ENCODE results near the gene SELENOO. TPM values are rescaled to one million over a fixed set of nuclear protein-coding genes. Genes with fewer than 3 reads are reported as not detected.

Gene SELENOO
- total RNA-seq, 6 experiments from 2014 or later: 51.1 to 67.8 (median 59.2) TPM

DNA sequence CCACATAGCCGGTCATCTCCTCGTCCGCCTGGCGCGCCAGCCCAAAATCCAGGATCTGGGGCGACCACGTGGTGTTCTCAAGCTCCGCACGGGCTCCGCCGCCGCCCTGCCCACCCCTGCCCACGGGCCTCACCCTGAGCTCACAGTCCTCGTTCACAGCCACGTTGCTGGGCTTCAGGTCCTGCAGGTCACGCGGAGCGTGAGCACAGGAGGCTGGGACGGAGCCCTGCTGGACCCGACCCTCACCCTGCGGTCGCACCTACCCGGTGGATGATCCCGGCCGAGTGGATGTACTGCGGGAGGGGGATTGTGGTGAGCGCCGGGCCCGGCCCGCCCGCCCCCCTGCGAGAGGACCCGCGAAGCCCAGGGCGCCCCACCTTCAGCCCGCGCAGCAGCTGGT lies 66.2 kb downstream of the SELENOO start:
- no CpG with 5 or more reads among the region's 37 CpGs for WGBS (ENCODE audit: insufficient coverage, low coverage, low lambda C conversion rate, missing lambda C conversion rate)
- intact Hi-C loops (cut with DNase I): loop anchor here in 1 of 2 donors (5.0 kb wide), 1 partner anchor 75 kb away; the partner anchor contains the start of gene PPP6R2
- ATAC-seq (no peak), DNase-seq (no peak)
- TF ChIP-seq POLR2A (IDR thresholded peaks at IDR 0.05): no peak
- TF ChIP-seq, protein P1, sequence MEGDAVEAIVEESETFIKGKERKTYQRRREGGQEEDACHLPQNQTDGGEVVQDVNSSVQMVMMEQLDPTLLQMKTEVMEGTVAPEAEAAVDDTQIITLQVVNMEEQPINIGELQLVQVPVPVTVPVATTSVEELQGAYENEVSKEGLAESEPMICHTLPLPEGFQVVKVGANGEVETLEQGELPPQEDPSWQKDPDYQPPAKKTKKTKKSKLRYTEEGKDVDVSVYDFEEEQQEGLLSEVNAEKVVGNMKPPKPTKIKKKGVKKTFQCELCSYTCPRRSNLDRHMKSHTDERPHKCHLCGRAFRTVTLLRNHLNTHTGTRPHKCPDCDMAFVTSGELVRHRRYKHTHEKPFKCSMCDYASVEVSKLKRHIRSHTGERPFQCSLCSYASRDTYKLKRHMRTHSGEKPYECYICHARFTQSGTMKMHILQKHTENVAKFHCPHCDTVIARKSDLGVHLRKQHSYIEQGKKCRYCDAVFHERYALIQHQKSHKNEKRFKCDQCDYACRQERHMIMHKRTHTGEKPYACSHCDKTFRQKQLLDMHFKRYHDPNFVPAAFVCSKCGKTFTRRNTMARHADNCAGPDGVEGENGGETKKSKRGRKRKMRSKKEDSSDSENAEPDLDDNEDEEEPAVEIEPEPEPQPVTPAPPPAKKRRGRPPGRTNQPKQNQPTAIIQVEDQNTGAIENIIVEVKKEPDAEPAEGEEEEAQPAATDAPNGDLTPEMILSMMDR (IDR thresholded peaks at IDR 0.05): no peak
- H3K27ac ChIP-seq: no peak overlapping the region
- no peak overlapping the region for H3K4me3 ChIP-seq
- no peaks in the 10 kb centered on the region for H3K27me3 ChIP-seq
- H3K36me3 ChIP-seq: no peaks in the 10 kb centered on the region
- H3K9me3 ChIP-seq: no peaks in the 10 kb centered on the region
- peaks cover 6 to 44% (median 24%) of the 10 kb centered on the region in 4 donors for H3K4me1 ChIP-seq

Other genes with a start within 250 kb of the SELENOO start
- 10 to 100 TPM; 26.7 to 64.4 (median 32.8) TPM for gene PIM3, start 240.2 kb upstream of the SELENOO start, total RNA-seq
- gene IL17REL, start 188.2 kb upstream of the SELENOO start, total RNA-seq: not detected
- not detected for gene TTLL8, start 142.7 kb upstream of the SELENOO start, total RNA-seq
- gene MLC1, start 115.6 kb upstream of the SELENOO start, total RNA-seq: under 1 TPM in 2 of 6 experiments, not detected in 4; 0.60 to 0.68 TPM
- gene MOV10L1, start 111.0 kb upstream of the SELENOO start, total RNA-seq: under 1 TPM in 4 of 6 experiments, not detected in 2; 0.21 to 0.31 (median 0.24) TPM
- gene PANX2, start 30.3 kb upstream of the SELENOO start, total RNA-seq: 10 to 100 TPM in 1 of 6 experiments, 1 to 10 TPM in 5; 3.9 to 12.3 (median 7.2) TPM
- gene TRABD, start 15.1 kb upstream of the SELENOO start, total RNA-seq: 10 to 100 TPM; 18.9 to 30.2 (median 22.8) TPM
- 10 to 100 TPM; 10.4 to 22.6 (median 14.6) TPM for gene TUBGCP6, start 44.0 kb downstream of the SELENOO start, total RNA-seq
- gene HDAC10, start 50.3 kb downstream of the SELENOO start, total RNA-seq: 10 to 100 TPM; 19.6 to 30.5 (median 23.0) TPM
- 1 to 10 TPM; 2.1 to 7.6 (median 3.6) TPM for gene MAPK12, start 60.7 kb downstream of the SELENOO start, total RNA-seq
- gene MAPK11, start 69.4 kb downstream of the SELENOO start, total RNA-seq: 1 to 10 TPM; 1.7 to 6.4 (median 2.5) TPM
- 100 to 1,000 TPM; 154 to 181 (median 161) TPM for gene PLXNB2, start 106.6 kb downstream of the SELENOO start, total RNA-seq
- gene DENND6B, start 126.0 kb downstream of the SELENOO start, total RNA-seq: 1 to 10 TPM in 5 of 6 experiments, under 1 TPM in 1; 0.98 to 4.1 (median 1.9) TPM
- gene PPP6R2, start 142.3 kb downstream of the SELENOO start, total RNA-seq: 10 to 100 TPM; 38.3 to 80.3 (median 54.4) TPM

All from right lobe of liver (tissue), 6 donors.